ENCODE data around the gene CHAF1A. TPM values are rescaled to one million over a fixed set of nuclear protein-coding genes. Genes with fewer than 3 reads are reported as not detected.

The CHAF1A gene, protein sequence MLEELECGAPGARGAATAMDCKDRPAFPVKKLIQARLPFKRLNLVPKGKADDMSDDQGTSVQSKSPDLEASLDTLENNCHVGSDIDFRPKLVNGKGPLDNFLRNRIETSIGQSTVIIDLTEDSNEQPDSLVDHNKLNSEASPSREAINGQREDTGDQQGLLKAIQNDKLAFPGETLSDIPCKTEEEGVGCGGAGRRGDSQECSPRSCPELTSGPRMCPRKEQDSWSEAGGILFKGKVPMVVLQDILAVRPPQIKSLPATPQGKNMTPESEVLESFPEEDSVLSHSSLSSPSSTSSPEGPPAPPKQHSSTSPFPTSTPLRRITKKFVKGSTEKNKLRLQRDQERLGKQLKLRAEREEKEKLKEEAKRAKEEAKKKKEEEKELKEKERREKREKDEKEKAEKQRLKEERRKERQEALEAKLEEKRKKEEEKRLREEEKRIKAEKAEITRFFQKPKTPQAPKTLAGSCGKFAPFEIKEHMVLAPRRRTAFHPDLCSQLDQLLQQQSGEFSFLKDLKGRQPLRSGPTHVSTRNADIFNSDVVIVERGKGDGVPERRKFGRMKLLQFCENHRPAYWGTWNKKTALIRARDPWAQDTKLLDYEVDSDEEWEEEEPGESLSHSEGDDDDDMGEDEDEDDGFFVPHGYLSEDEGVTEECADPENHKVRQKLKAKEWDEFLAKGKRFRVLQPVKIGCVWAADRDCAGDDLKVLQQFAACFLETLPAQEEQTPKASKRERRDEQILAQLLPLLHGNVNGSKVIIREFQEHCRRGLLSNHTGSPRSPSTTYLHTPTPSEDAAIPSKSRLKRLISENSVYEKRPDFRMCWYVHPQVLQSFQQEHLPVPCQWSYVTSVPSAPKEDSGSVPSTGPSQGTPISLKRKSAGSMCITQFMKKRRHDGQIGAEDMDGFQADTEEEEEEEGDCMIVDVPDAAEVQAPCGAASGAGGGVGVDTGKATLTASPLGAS
- 6.6 to 20.5 TPM (median 7.1 TPM) in 3 replicates for total RNA-seq
- long read RNA-seq, transcript CHAF1A-201 (15 exons, 3,339 nt), result major isoform, 8 of 17 reads
- long read RNA-seq, partial matches to known transcripts, result 2 of 17 reads
- long read RNA-seq, other reads (novel, unspliced or antisense), result 7 of 17 reads

DNA sequence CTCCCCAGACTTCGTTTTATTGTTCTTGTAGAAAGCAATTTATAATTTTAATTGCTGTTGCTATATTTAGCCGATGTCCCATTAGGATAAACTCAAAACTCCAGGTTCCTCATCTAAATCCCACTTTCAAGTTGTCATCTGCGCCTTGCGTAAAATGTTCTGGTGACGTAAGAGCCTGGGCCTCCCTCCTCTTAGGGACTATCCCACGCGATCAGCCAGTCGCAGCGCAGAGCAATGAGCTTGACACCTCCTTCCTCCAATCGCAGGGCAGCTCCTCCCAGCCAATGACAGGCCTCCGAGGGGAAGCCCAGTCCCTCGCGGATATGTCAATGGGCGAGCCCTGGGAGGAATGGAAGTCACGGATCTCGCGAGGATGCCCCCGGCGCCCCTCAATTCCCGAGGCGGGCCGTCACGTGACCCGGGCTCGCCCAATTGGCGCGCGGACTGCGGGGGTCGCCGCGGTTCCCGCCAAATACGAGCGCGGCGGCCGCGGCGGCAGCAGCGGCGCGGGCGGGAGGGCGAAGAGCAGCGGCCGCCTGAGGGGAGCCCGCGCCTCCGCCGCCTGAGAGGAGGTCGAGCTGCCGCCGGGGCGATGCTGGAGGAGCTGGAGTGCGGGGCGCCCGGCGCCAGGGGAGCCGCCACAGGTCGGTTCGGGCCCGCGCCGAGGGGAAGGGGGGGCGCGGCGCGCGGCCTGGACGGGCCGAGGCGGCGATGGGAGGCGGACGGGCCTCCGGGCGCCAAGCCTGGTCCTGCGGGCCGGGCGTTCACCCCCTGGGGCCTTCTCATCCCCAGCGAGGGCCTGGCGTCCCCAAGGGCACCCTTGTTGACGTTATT lies at the start of gene CHAF1A:
TSS of gene CHAF1A (plus strand) at position 470 of the 834 bp plus-strand sequence. CDS start at position 593, 123 bp downstream.
- Mint-ChIP-seq H3K27me3 (ENCODE audit: low read depth) (no peaks in the 10 kb centered on the region), H3K27ac (ENCODE audit: unreplicated experiment) (peak within 1 kb of the TSS; percentile 96), H3K9me3 (ENCODE audit: low read depth) (no peaks in the 10 kb centered on the region), H3K36me3 (ENCODE audit: low read depth) (peaks cover 2% of the 10 kb centered on the region), H3K4me3 (ENCODE audit: unreplicated experiment) (peak within 1 kb of the TSS; percentile 78), H3K4me1 (ENCODE audit: low read depth) (peaks cover 43% of the 10 kb centered on the region)
- peak; percentile 100 for DNase-seq (ENCODE audit: low spot score)
- TF ChIP-seq, protein P1, sequence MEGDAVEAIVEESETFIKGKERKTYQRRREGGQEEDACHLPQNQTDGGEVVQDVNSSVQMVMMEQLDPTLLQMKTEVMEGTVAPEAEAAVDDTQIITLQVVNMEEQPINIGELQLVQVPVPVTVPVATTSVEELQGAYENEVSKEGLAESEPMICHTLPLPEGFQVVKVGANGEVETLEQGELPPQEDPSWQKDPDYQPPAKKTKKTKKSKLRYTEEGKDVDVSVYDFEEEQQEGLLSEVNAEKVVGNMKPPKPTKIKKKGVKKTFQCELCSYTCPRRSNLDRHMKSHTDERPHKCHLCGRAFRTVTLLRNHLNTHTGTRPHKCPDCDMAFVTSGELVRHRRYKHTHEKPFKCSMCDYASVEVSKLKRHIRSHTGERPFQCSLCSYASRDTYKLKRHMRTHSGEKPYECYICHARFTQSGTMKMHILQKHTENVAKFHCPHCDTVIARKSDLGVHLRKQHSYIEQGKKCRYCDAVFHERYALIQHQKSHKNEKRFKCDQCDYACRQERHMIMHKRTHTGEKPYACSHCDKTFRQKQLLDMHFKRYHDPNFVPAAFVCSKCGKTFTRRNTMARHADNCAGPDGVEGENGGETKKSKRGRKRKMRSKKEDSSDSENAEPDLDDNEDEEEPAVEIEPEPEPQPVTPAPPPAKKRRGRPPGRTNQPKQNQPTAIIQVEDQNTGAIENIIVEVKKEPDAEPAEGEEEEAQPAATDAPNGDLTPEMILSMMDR (IDR thresholded peaks at IDR 0.05), result no peak

DNA sequence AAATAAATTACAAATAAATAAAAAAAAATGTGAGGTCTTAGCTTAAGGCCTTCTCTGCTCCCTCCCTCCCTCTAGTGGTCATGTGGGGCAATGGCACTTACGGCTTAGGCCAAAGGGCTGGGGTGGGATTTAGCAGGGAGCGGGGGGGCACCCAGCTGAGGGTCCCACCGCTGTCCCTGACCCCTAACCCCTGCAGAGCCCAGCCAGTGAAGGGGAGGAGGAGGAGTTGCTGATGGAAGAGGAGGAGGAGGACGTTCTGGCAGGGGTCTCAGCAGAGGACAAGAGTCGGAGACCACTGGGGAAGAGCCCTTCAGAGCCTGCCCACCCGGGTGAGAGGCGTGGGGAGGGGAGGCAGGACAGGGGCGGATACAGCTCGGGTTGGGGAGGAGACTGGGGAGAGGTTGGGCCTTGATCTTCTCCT lies 49.7 kb upstream of the CHAF1A start:
- Mint-ChIP-seq H3K4me3 (ENCODE audit: unreplicated experiment) (no peak overlapping the region), H3K27me3 (ENCODE audit: low read depth) (no peaks in the 10 kb centered on the region), H3K4me1 (ENCODE audit: low read depth) (no peaks in the 10 kb centered on the region), H3K27ac (ENCODE audit: unreplicated experiment) (no peak overlapping the region), H3K9me3 (ENCODE audit: low read depth) (no peaks in the 10 kb centered on the region), H3K36me3 (ENCODE audit: low read depth) (peaks cover 2% of the 10 kb centered on the region)
- TF ChIP-seq, protein P1 (IDR thresholded peaks at IDR 0.05), result peak; percentile 95
- no peak for DNase-seq (ENCODE audit: low spot score)

DNA sequence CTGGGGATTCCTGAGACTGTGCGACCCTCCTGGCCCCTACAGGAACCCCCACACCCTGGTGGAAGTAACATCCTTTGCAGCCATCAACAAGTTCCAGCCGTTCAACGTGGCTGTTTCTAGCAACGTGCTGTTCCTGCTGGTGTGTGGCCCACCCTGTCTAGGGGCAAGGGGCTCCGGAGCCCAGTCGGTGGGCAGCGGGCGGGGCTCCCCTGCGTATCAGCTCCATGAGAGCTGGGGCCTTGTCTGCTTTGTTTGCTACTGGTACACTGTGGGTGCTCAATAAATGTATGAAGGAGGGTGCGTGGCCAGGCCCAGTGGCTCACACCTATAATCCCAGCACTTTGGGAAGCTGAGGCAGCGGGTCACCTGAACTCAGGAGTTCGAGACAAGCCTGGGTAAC lies 48.2 kb upstream of the CHAF1A start:
- no peak overlapping the region for H3K4me3 Mint-ChIP-seq (ENCODE audit: unreplicated experiment)
- no peak for DNase-seq (ENCODE audit: low spot score)
- no peak overlapping the region for H3K27ac Mint-ChIP-seq (ENCODE audit: unreplicated experiment)
- H3K9me3 Mint-ChIP-seq (ENCODE audit: low read depth), result no peaks in the 10 kb centered on the region
- no peaks in the 10 kb centered on the region for H3K27me3 Mint-ChIP-seq (ENCODE audit: low read depth)
- H3K36me3 Mint-ChIP-seq (ENCODE audit: low read depth), result no peaks in the 10 kb centered on the region
- TF ChIP-seq, protein P1 (IDR thresholded peaks at IDR 0.05), result no peak
- no peaks in the 10 kb centered on the region for H3K4me1 Mint-ChIP-seq (ENCODE audit: low read depth)

DNA sequence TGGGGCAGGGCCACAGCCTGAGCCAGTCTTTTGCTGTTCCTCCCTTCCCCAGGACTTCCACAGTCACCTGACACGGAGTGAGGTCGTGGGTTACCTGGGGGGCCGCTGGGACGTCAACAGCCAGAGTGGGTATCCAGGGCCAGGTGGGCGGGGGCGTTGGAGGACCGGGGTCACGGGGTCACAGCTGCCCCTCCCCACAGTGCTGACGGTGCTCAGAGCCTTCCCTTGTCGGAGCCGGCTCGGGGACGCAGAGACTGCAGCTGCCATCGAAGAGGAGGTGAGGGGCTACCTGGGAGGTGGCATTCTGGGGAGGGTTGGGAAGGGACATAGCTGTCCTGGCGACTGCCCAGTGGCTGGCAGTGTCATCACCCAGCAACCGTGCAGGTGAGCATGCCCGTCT lies 47.5 kb upstream of the CHAF1A start:
- H3K4me3 Mint-ChIP-seq (ENCODE audit: unreplicated experiment), result no peak overlapping the region
- no peak overlapping the region for H3K27ac Mint-ChIP-seq (ENCODE audit: unreplicated experiment)
- DNase-seq (ENCODE audit: low spot score), result no peak
- no peaks in the 10 kb centered on the region for H3K9me3 Mint-ChIP-seq (ENCODE audit: low read depth)
- TF ChIP-seq, protein P1 (IDR thresholded peaks at IDR 0.05), result no peak
- H3K36me3 Mint-ChIP-seq (ENCODE audit: low read depth), result no peaks in the 10 kb centered on the region
- no peaks in the 10 kb centered on the region for H3K27me3 Mint-ChIP-seq (ENCODE audit: low read depth)
- H3K4me1 Mint-ChIP-seq (ENCODE audit: low read depth), result no peaks in the 10 kb centered on the region

Measured in chondrocyte (in vitro differentiated cells).